WI38 (cell line): Measurements from ENCODE around the gene TENM4.

Experiments used
- H3K4me3 ChIP-seq: 2 replicates; pipeline ENCODE4 v1.5.1; 2011; ENCODE audit warnings: low read depth, mild to moderate bottlenecking, control low read depth, low read length
- CTCF ChIP-seq: IDR thresholded peaks from 2 replicates; pipeline ENCODE4 v1.5.1; 2012; ENCODE audit warnings: low read depth, mild to moderate bottlenecking, control low read depth, low read length

Gene TENM4

DNA sequence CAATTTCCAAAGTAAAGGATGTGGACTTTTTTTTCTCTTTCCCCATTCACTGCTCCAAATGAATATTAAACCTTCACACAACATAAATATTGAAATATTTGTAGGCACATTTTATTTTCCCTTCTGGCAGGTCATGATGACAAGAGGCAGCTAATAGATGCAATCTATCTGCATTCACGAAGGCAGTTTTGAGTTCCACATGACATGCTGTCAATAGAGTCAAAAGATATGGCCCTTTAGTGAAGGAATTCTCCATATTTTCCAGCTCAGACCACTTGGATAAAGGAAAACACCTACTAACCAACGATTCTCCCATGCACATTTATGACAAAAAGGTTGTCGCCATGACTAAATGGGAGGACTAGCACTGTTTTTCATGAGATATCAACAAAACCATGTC is 37.9 kb downstream of the TENM4 start:
- TF ChIP-seq CTCF: no peak
- no peak overlapping the region for H3K4me3 ChIP-seq

DNA sequence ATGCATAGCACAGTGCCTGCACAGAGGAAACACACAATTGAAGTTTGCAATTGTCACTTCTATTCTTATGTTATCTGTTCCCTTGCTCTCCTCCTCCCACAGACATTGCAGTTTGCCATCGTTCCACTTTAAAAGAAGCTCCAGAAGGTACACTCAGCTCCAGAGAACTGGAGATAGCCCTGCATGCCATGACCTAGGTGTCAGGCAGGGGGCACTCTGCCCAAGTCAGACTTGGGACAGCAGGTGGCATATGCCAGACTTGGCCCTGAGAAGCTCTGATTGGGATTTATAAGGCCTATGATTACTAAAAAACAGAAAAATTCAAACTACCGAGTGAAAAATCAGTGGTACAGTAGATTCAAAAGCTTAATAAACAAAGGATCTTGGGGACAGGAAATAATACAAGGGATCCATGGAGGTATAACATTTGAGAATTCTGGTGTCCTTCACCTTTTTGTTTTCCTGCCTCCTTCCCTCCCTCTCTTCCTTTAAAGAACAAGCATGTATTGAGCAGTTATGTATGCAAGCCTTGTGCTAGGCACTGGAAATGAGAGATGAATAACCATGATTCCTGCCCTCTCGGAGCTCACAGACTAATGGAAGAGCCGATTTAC is 40.0 kb downstream of the TENM4 start:
- peak; percentile 91 for TF ChIP-seq CTCF
- no peak overlapping the region for H3K4me3 ChIP-seq

GRCh38 chr11:79400206-79400605 is 40.6 kb downstream of the TENM4 start:
- TF ChIP-seq CTCF: no peak
- H3K4me3 ChIP-seq: no peak overlapping the region

- no peak for TF ChIP-seq CTCF
- H3K4me3 ChIP-seq: no peak overlapping the region
These were observed 43.6 kb downstream of the TENM4 start for GRCh38 chr11:79397252-79397651.

DNA sequence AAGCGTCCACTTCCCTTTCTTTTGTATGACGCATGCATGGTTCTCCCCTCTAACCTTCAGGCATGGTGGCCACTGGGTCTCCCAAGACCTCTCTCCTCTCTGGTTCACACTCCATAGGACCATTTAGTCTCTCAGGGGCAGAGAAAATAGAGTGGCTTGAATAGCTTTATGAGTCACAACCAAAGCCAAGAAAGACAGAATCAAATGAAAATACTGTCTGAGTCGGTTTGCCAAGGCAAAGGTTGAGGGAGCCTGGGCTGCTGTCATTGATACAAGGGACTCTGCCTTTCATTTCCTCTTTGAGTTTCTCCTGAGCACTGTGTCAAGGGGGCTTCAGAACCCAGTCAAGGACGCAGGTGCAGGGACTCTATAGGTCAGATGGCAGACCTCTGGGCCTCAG is 44.2 kb downstream of the TENM4 start:
- TF ChIP-seq CTCF: no peak
- no peak overlapping the region for H3K4me3 ChIP-seq

DNA sequence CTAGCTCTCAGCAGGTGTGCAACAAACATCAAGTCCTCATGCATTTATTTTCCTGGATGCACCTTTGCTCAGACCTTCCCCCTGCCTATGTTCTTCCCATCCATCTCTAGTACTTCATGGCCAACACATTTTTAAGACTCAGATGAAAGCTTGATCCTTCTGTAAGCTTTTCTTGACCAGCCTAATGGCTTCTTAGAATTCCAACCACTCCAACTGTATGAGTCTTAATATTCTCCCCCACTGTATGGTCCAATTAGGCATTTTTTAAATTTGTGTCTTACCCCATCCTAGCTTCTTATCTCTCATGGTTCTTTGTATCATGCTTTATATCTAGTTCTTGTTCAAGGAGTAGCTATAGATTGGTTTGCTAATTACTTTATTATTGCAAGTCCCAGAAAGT is 44.8 kb downstream of the TENM4 start:
- no peak for TF ChIP-seq CTCF
- H3K4me3 ChIP-seq: no peak overlapping the region

DNA sequence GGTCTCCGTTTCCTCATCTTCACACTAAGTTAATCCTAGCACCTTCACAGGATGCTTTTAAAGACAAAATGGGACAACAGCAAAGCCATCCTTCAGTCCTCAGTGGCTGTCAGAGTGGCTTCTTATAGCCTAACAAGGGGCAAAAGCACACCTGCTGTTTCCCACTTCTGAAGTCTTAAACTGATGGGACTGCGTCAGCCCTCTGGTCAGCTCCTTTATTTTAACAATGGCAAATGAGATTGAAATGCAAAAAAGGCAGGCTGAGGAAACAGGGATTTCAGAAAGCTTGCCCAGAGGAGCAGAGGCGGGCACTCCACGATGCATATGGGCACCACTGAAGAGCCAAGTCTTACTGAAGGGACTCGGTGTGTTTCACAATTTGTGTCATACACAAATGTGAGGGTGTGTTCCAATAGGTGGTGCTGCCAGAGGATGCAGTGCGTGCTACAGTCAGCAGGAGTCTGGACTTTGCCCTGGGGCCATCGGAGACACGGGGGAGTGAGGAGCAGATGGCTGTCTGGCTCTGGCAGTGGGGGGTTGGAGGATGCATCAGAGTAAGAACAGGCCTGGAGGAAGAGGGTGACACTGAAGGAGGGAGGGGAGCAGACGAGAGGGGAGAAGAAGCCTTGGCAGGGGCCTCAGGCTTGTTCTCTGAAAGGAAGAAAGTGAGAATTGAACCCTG is 47.3 kb downstream of the TENM4 start:
- TF ChIP-seq CTCF: no peak

More for the DNA sequence above, 47.3 kb downstream of the TENM4 start:
- no peak overlapping the region for H3K4me3 ChIP-seq
